ENCODE data around the gene PDPK1. TPM values are rescaled to one million over a fixed set of nuclear protein-coding genes. Genes with fewer than 3 reads are reported as not detected.

The PDPK1 gene
- total and polyA plus RNA-seq, 8 donors: 12.7 to 34.8 (median 30.9) TPM

GRCh38 chr16:2523801-2524231, 14.0 kb upstream of the PDPK1 start:
- FAIRE-seq (no peak), DNase-seq (no peak), ATAC-seq (no peak)
- TF ChIP-seq CTCF (IDR thresholded peaks at IDR 0.05): no peak
- intact Hi-C loops (cut with DNase I): no loop called here
- 86 to 88% methylated on average over 6 of the region's 6 CpGs for WGBS, 2 donors
- H3K27ac ChIP-seq: no peak overlapping the region
- no peaks in the 10 kb centered on the region for H3K9me3 ChIP-seq
- no peak overlapping the region for H3K4me3 ChIP-seq
- H3K36me3 ChIP-seq: peaks cover 0 to 8% (median 0%) of the 10 kb centered on the region in 3 donors
- H3K27me3 ChIP-seq: no peaks in the 10 kb centered on the region
- H3K4me1 ChIP-seq: peaks cover 0 to 12% (median 11%) of the 10 kb centered on the region in 3 donors

GRCh38 chr16:2524339-2524938, 13.4 kb upstream of the PDPK1 start:
- ATAC-seq (no peak), DNase-seq (no peak), FAIRE-seq (no peak)
- intact Hi-C loops (cut with DNase I): no loop called here
- 91 to 95% methylated on average over 9 of the region's 9 CpGs for WGBS, 2 donors
- no peak for TF ChIP-seq CTCF (IDR thresholded peaks at IDR 0.05)
- Histone ChIP-seq H3K27me3 (no peaks in the 10 kb centered on the region), H3K9me3 (no peaks in the 10 kb centered on the region), H3K36me3 (peaks cover 0 to 8% (median 0%) of the 10 kb centered on the region in 3 donors), H3K27ac (no peak overlapping the region), H3K4me3 (no peak overlapping the region), H3K4me1 (peaks cover 0 to 8% (median 4%) of the 10 kb centered on the region in 3 donors)

- H3K4me1 ChIP-seq: no peaks in the 10 kb centered on the region
- H3K4me3 ChIP-seq: no peak overlapping the region
- FAIRE-seq (no peak), DNase-seq (peak in 2 of 6 donors; percentile 13 to 55), ATAC-seq (no peak)
- WGBS, 2 donors: 85 to 88% methylated on average over 8 of the region's 8 CpGs
- H3K9me3 ChIP-seq: no peaks in the 10 kb centered on the region
- peaks cover 0 to 8% (median 0%) of the 10 kb centered on the region in 3 donors for H3K36me3 ChIP-seq
- no peak for TF ChIP-seq CTCF (IDR thresholded peaks at IDR 0.05)
- H3K27me3 ChIP-seq: no peaks in the 10 kb centered on the region
- no peak overlapping the region for H3K27ac ChIP-seq
- intact Hi-C loops (cut with DNase I): no loop called here
Measured at GRCh38 chr16:2526135-2526534, 11.7 kb upstream of the PDPK1 start.

GRCh38 chr16:2527071-2527783, 10.6 kb upstream of the PDPK1 start:
- no peaks in the 10 kb centered on the region for H3K4me1 ChIP-seq
- H3K27me3 ChIP-seq: no peaks in the 10 kb centered on the region
- FAIRE-seq (no peak), ATAC-seq (no peak), DNase-seq (peak in 3 of 6 donors; percentile 4 to 65 (median 32))
- no peak overlapping the region for H3K27ac ChIP-seq
- no peaks in the 10 kb centered on the region for H3K9me3 ChIP-seq
- 81% methylated on average over 12 of the region's 12 CpGs for WGBS, 2 donors
- H3K36me3 ChIP-seq: peaks cover 0 to 8% (median 0%) of the 10 kb centered on the region in 3 donors
- intact Hi-C loops (cut with DNase I): no loop called here
- H3K4me3 ChIP-seq: no peak overlapping the region
- no peak for TF ChIP-seq CTCF (IDR thresholded peaks at IDR 0.05)

- Histone ChIP-seq H3K4me1 (peaks cover 0 to 1% (median 0%) of the 10 kb centered on the region in 3 donors), H3K27me3 (no peaks in the 10 kb centered on the region), H3K36me3 (peaks cover 0 to 8% (median 0%) of the 10 kb centered on the region in 3 donors), H3K27ac (no peak overlapping the region), H3K9me3 (no peaks in the 10 kb centered on the region), H3K4me3 (no peak overlapping the region)
- DNase-seq (peak in 3 of 6 donors; percentile 4 to 79 (median 44)), ATAC-seq (no peak), FAIRE-seq (no peak)
- intact Hi-C loops (cut with DNase I): no loop called here
- 95 to 97% methylated on average over 24 of the region's 24 CpGs for WGBS, 2 donors
- no peak for TF ChIP-seq CTCF (IDR thresholded peaks at IDR 0.05)
Measured at GRCh38 chr16:2527784-2528100, 10.1 kb upstream of the PDPK1 start.

All from pancreas (tissue), 10 donors.